H9 (cell line): ENCODE results near the gene SLC17A9. TPM values are rescaled to one million over a fixed set of nuclear protein-coding genes. Genes with fewer than 3 reads are reported as not detected.
"Not testable (repeated sequence)": the region's sequence is repeated elsewhere in the genome, so short reads cannot be mapped to it uniquely, and the experiment has no call there.

Experiments
- DNase-seq: peaks from one replicate; pipeline ENCODE4 v3.0.0-alpha.2; 2017
- H2AFZ ChIP-seq: one replicate; pipeline ENCODE4 v1.6.1; 2013; ENCODE audit warnings: mild to moderate bottlenecking, low read length, control low read depth, moderate library complexity
- H2AK5ac ChIP-seq: 2 replicates; pipeline ENCODE4 v1.6.1; 2013; ENCODE audit warnings: low read length, control low read depth, mixed read lengths; ENCODE audit not compliant: insufficient read length
- H2BK120ac ChIP-seq: one replicate; pipeline ENCODE4 v1.6.1; 2013; ENCODE audit warnings: low read depth, mild to moderate bottlenecking, low read length, control low read depth, inconsistent platforms; ENCODE audit not compliant: poor library complexity, severe bottlenecking
- H2BK12ac ChIP-seq: 2 replicates; pipeline ENCODE4 v1.6.1; 2013; ENCODE audit warnings: low read length, control low read depth, mixed read lengths, low read depth; ENCODE audit not compliant: insufficient read length
- H2BK15ac ChIP-seq: 2 replicates; pipeline ENCODE4 v1.6.1; 2013; ENCODE audit warnings: low read depth, low read length, control low read depth
- H2BK20ac ChIP-seq: one replicate; pipeline ENCODE4 v1.6.1; 2013; ENCODE audit warnings: low read depth, mild to moderate bottlenecking, low read length, control low read depth, inconsistent platforms; ENCODE audit not compliant: poor library complexity, severe bottlenecking
- H2BK5ac ChIP-seq: 2 replicates; pipeline ENCODE4 v1.6.1; 2013; ENCODE audit warnings: low read length, control low read depth, mixed read lengths; ENCODE audit not compliant: insufficient read length
- H3K14ac ChIP-seq: 2 replicates; pipeline ENCODE4 v1.6.1; 2013; ENCODE audit warnings: low read length, control low read depth; ENCODE audit not compliant: insufficient read depth
- H3K18ac ChIP-seq: 2 replicates; pipeline ENCODE4 v1.6.1; 2013; ENCODE audit warnings: low read depth, mild to moderate bottlenecking, mixed read lengths, low read length, control low read depth; ENCODE audit not compliant: insufficient read length
- H3K23ac ChIP-seq: 2 replicates; pipeline ENCODE4 v1.6.1; 2013; ENCODE audit warnings: low read length, control low read depth, mixed read lengths, low read depth; ENCODE audit not compliant: insufficient read length
- H3K23me2 ChIP-seq: 2 replicates; pipeline ENCODE4 v1.6.1; 2013; ENCODE audit warnings: low read depth, mild to moderate bottlenecking, mixed read lengths, low read length, control low read depth; ENCODE audit not compliant: insufficient read length, poor library complexity, severe bottlenecking
- H3K27ac ChIP-seq: 2 replicates; pipeline ENCODE4 v1.5.1; 2013; ENCODE audit warnings: low read length, control low read depth, mixed read lengths, low read depth; ENCODE audit not compliant: insufficient read length
- H3K27me3 ChIP-seq: 2 replicates; pipeline ENCODE4 v1.6.1; 2013; ENCODE audit warnings: low read length, control low read depth, inconsistent platforms; ENCODE audit not compliant: insufficient read depth
- H3K4ac ChIP-seq: 2 replicates; pipeline ENCODE4 v1.6.1; 2013; ENCODE audit warnings: low read depth, mild to moderate bottlenecking, control low read depth, inconsistent platforms, low read length, moderate library complexity
- H3K4me1 ChIP-seq: 2 replicates; pipeline ENCODE4 v1.6.1; 2013; ENCODE audit warnings: low read length, control low read depth, inconsistent platforms; ENCODE audit not compliant: insufficient read depth
- H3K4me2 ChIP-seq: 2 replicates; pipeline ENCODE4 v1.6.1; 2013; ENCODE audit warnings: low read length, control low read depth, mixed read lengths; ENCODE audit not compliant: insufficient read length, insufficient read depth
- H3K56ac ChIP-seq: 2 replicates; pipeline ENCODE4 v1.6.1; 2013; ENCODE audit warnings: low read depth, mild to moderate bottlenecking, mixed read lengths, low read length, control low read depth; ENCODE audit not compliant: insufficient read length
- H3K79me1 ChIP-seq: 2 replicates; pipeline ENCODE4 v1.6.1; 2013; ENCODE audit warnings: low read depth, mild to moderate bottlenecking, moderate library complexity, low read length, control low read depth, inconsistent platforms; ENCODE audit not compliant: insufficient read depth, poor library complexity, severe bottlenecking
- H3K79me2 ChIP-seq: 2 replicates; pipeline ENCODE4 v1.6.1; 2013; ENCODE audit warnings: low read length, control low read depth, inconsistent platforms; ENCODE audit not compliant: insufficient read depth
- H3K9ac ChIP-seq: 2 replicates; pipeline ENCODE4 v1.6.1; 2013; ENCODE audit warnings: low read length, control low read depth, mixed read lengths; ENCODE audit not compliant: insufficient read length; ENCODE audit errors: extremely low read depth
- H3K9me3 ChIP-seq: one replicate; pipeline ENCODE4 v1.6.1; 2013; ENCODE audit warnings: low read depth, low read length, inconsistent platforms; ENCODE audit not compliant: control insufficient read depth
- H3T11ph ChIP-seq: one replicate; pipeline ENCODE4 v1.6.1; 2013; ENCODE audit warnings: mild to moderate bottlenecking, low read length, control low read depth, inconsistent platforms
- H4K20me1 ChIP-seq: one replicate; pipeline ENCODE4 v1.6.1; 2013; ENCODE audit not compliant: control insufficient read depth, insufficient read length, insufficient read depth
- H4K5ac ChIP-seq: 2 replicates; pipeline ENCODE4 v1.6.1; 2013; ENCODE audit warnings: low read depth, mild to moderate bottlenecking, mixed read lengths, low read length, control low read depth; ENCODE audit not compliant: insufficient read length
- H4K8ac ChIP-seq: replicated peaks from 2 replicates; pipeline ENCODE4 v1.6.1; 2013; ENCODE audit warnings: low read length, control low read depth, mixed read lengths, low read depth; ENCODE audit not compliant: insufficient read length
- H4K91ac ChIP-seq: 2 replicates; pipeline ENCODE4 v1.6.1; 2013; ENCODE audit warnings: low read depth, mild to moderate bottlenecking, moderate library complexity, mixed read lengths, low read length, control low read depth; ENCODE audit not compliant: insufficient read length
- H3K27ac Mint-ChIP-seq, 3 experiments: 2 replicates in 2 of 3; 3 replicates in 1 of 3; pipeline ENCODE4 v1.8.0; 2020 to 2021; ENCODE audit warnings: mixed read lengths in 3 of 3, mild to moderate bottlenecking in 1 of 3, moderate library complexity in 1 of 3
- H3K27me3 Mint-ChIP-seq: 2 replicates; pipeline ENCODE4 v1.8.0; 2021; ENCODE audit warnings: low read depth, mild to moderate bottlenecking, moderate library complexity, mixed read lengths
- H3K36me3 Mint-ChIP-seq, 3 experiments: 2 replicates in 2 of 3; 3 replicates in 1 of 3; pipeline ENCODE4 v1.8.0; 2020 to 2021; ENCODE audit warnings: low read depth in 3 of 3, mixed read lengths in 3 of 3; ENCODE audit not compliant: insufficient read depth in 1 of 3
- H3K4me1 Mint-ChIP-seq, 2 experiments: 2 replicates each; pipeline ENCODE4 v1.8.0; 2020; ENCODE audit warnings: mixed read lengths in 2 of 2
- H3K4me3 Mint-ChIP-seq, 2 experiments: 2 replicates in 1 of 2; 3 replicates in 1 of 2; pipeline ENCODE4 v1.8.0; 2020 to 2021; ENCODE audit warnings: mild to moderate bottlenecking in 2 of 2, mixed read lengths in 2 of 2, moderate library complexity in 1 of 2
- H3K9me3 Mint-ChIP-seq, 2 experiments: 2 replicates in 1 of 2; 3 replicates in 1 of 2; pipeline ENCODE4 v1.8.0; 2020; ENCODE audit warnings: mild to moderate bottlenecking in 2 of 2, mixed read lengths in 2 of 2, moderate library complexity in 1 of 2
- CTCF ChIP-seq: fragments of 200-600 bp; sonication (generic); conservative IDR thresholded peaks from 3 replicates; pipeline ENCODE4 v1.8.0; 2021; ENCODE audit warnings: antibody characterized with exemption, mild to moderate bottlenecking
- WGBS: extraction: QIAGEN DNeasy Blood & Tissue Kit; methylation state at CpG from one replicate; pipeline ENCODE4 v1.1.7; 2013; ENCODE audit warnings: missing lambda C conversion rate, low lambda C conversion rate, mixed read lengths; ENCODE audit not compliant: insufficient read length; ENCODE audit errors: extremely low coverage; 5-methylcytosine and 5-hydroxymethylcytosine counted together
- total RNA-seq: library from RNA; stranded (reverse); gene quantifications from 2 replicates; pipeline ENCODE4 v1.2.1, GENCODE V29; 2021

The SLC17A9 gene
- total RNA-seq, 1 experiment from 2014 or later, result 20.9 TPM

- no peak overlapping the region for H2BK20ac ChIP-seq
- no peaks in the 10 kb centered on the region for H4K20me1 ChIP-seq
- H3K4me3 Mint-ChIP-seq, result peak overlapping the region in 1 of 2 experiments; percentile 10; a peak in 1 of 5 replicates
Measured at GRCh38 chr20:62959998-62960436, 7.5 kb downstream of the SLC17A9 start.

DNA sequence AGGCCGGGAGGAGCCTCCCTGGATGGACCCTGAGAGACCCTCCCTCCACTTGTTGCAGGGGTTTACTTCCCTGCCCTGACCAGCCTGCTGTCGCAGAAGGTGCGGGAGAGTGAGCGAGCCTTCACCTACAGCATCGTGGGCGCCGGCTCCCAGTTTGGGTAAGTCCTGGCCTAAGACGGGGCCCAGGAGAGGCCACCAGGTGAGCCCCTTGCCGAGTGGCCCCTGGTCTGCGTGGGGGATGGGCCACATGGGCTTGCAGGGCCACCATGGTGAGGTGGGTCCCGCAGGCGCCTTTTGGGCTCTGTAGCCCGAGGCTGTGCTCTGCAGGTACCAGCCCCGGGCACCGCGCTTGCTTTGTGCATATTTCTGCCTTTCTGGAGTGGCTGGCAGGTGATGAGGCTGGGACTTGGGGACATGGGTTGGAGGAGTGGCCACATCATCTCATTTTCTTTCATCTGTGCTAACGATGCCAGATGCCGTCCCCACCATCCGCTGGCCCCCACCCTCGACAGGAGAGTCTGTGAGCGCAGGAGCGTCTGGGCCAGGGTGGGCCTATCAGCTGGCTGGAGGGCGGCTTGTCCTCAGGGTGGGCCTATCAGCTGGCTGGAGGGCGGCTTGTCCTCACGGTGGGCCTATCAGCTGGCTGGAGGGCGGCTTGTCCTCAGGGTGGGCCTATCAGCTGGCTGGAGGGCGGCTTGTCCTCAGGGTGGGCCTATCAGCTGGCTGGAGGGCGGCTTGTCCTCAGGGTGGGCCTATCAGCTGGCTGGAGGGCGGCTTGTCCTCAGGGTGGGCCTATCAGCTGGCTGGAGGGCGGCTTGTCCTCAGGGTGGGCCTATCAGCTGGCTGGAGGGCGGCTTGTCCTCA is 8.2 kb downstream of the SLC17A9 start:
- not testable (repeated sequence) for H2BK15ac ChIP-seq, H3K27ac ChIP-seq, H3T11ph ChIP-seq, H3K79me2 ChIP-seq, H3K9ac ChIP-seq, H3K23me2 ChIP-seq, H3K4me1 ChIP-seq, H3K9me3 ChIP-seq, H3K14ac ChIP-seq, H3K23ac ChIP-seq, H2AFZ ChIP-seq, H4K91ac ChIP-seq, H2BK5ac ChIP-seq, H3K27me3 ChIP-seq, H2BK20ac ChIP-seq, H2AK5ac ChIP-seq, H3K4me2 ChIP-seq, H3K9me3 Mint-ChIP-seq, H4K5ac ChIP-seq, H3K4me1 Mint-ChIP-seq, H3K18ac ChIP-seq, H3K79me1 ChIP-seq, H4K20me1 ChIP-seq, H2BK120ac ChIP-seq, H3K56ac ChIP-seq, H2BK12ac ChIP-seq, H3K4ac ChIP-seq, H3K27me3 Mint-ChIP-seq, H4K8ac ChIP-seq
- Mint-ChIP-seq H3K36me3 (peaks cover 2 to 24% (median 7%) of the 10 kb centered on the region in 3 experiments; a peak in 4 of 7 replicates), H3K4me3 (peak overlapping the region in 1 of 2 experiments; percentile 39; a peak in 1 of 5 replicates), H3K27ac (peak overlapping the region in 1 of 3 experiments; percentile 49; a peak in 3 of 7 replicates)
- WGBS, result no CpG with 5 or more reads among the region's 31 CpGs
- DNase-seq, result peak; percentile 79

More at GRCh38 chr20:62959998-62960436, 7.5 kb downstream of the SLC17A9 start:
- Mint-ChIP-seq H3K27me3 (no peaks in the 10 kb centered on the region), H3K27ac (peak overlapping the region in 2 of 3 experiments; percentile 40 to 53; a peak in 2 of 7 replicates), H3K9me3 (no peaks in the 10 kb centered on the region), H3K36me3 (peaks cover 2 to 22% (median 7%) of the 10 kb centered on the region in 3 experiments; a peak in 4 of 7 replicates), H3K4me1 (peaks cover 0 to 9% of the 10 kb centered on the region in 2 experiments; a peak in 1 of 4 replicates)
- Histone ChIP-seq H2AFZ (no peak overlapping the region), H2BK12ac (no peak overlapping the region), H3K4me2 (no peak overlapping the region), H3K4ac (no peak overlapping the region), H2AK5ac (no peak overlapping the region), H3K56ac (no peak overlapping the region), H3K27ac (no peak overlapping the region), H2BK5ac (no peak overlapping the region), H3K79me1 (no peaks in the 10 kb centered on the region), H3K4me1 (no peaks in the 10 kb centered on the region), H4K5ac (no peak overlapping the region), H2BK15ac (no peak overlapping the region), H3K27me3 (no peaks in the 10 kb centered on the region), H2BK120ac (no peak overlapping the region), H4K91ac (no peak overlapping the region), H3K79me2 (no peaks in the 10 kb centered on the region), H3K23ac (no peak overlapping the region), H3T11ph (no peak overlapping the region), H3K23me2 (no peaks in the 10 kb centered on the region), H4K8ac (no peak overlapping the region), H3K14ac (no peak overlapping the region), H3K9ac (no peak overlapping the region), H3K9me3 (no peaks in the 10 kb centered on the region), H3K18ac (no peak overlapping the region)
- TF ChIP-seq CTCF, result no peak
- DNase-seq, result no peak
- no CpG with 5 or more reads among the region's 20 CpGs for WGBS
